Caco-2 (cell line): ENCODE data around the gene SYNPO2. TPM values are rescaled to one million over a fixed set of nuclear protein-coding genes. Genes with fewer than 3 reads are reported as not detected.

Experiments
- BruUV-seq: library from RNA; stranded (reverse); fragments of 400-500 nt; replicated peaks from 2 replicates; lab custom pipeline; 2021; lab: Mats Ljungman, UMichigan
- CTCF ChIA-PET: fragments of 300-600 bp; sonication (Branson Sonifier 250); formaldehyde crosslinking; loops from one replicate; lab custom pipeline; 2022; ENCODE audit warnings: antibody characterized with exemption; lab: Charles Lee
- POLR2A ChIA-PET: fragments of 300-600 bp; sonication (Branson Sonifier 250); formaldehyde crosslinking; loops from one replicate; lab custom pipeline; 2022; ENCODE audit warnings: antibody characterized with exemption; lab: Charles Lee
- DNase-seq, 2 experiments: peaks; one replicate each; pipeline versions ENCODE4 v3.0.0 to v3.0.0-alpha.2; 2020 to 2022
- H3K27me3 ChIP-seq: replicated peaks from 2 replicates; pipeline ENCODE4 v1.6.0; 2011; ENCODE audit warnings: low read length; ENCODE audit not compliant: control insufficient read depth, insufficient read depth
- H3K36me3 ChIP-seq: 2 replicates; pipeline ENCODE4 v1.5.1; 2011; ENCODE audit warnings: low read length; ENCODE audit not compliant: control insufficient read depth, insufficient read depth
- H3K4me1 ChIP-seq: fragments of 250-450 bp; sonication (Bioruptor Pico); 2 replicates; pipeline ENCODE4 v1.5.1; 2020; ENCODE audit warnings: mild to moderate bottlenecking
- H3K4me3 ChIP-seq: 2 replicates; pipeline ENCODE4 v1.5.1; 2011; ENCODE audit warnings: low read depth, mild to moderate bottlenecking, control low read depth, low read length
- H3K9me3 ChIP-seq: fragments of 250-450 bp; sonication (Bioruptor Pico); 2 replicates; pipeline ENCODE4 v1.5.1; 2020; ENCODE audit warnings: mild to moderate bottlenecking, moderate library complexity
- H3K27ac Mint-ChIP-seq: one replicate; pipeline ENCODE4 v1.8.0; 2022; ENCODE audit warnings: mixed read lengths; ENCODE audit not compliant: unreplicated experiment
- H3K27me3 Mint-ChIP-seq: one replicate; pipeline ENCODE4 v1.8.0; 2022; ENCODE audit warnings: mixed read lengths; ENCODE audit not compliant: insufficient read depth, unreplicated experiment
- H3K36me3 Mint-ChIP-seq: one replicate; pipeline ENCODE4 v1.8.0; 2022; ENCODE audit warnings: mild to moderate bottlenecking, mixed read lengths; ENCODE audit not compliant: insufficient read depth, unreplicated experiment
- H3K4me1 Mint-ChIP-seq: one replicate; pipeline ENCODE4 v1.8.0; 2022; ENCODE audit warnings: low read depth, mixed read lengths; ENCODE audit not compliant: unreplicated experiment
- H3K4me3 Mint-ChIP-seq: one replicate; pipeline ENCODE4 v1.8.0; 2022; ENCODE audit warnings: mild to moderate bottlenecking, moderate library complexity, mixed read lengths; ENCODE audit not compliant: unreplicated experiment
- H3K9me3 Mint-ChIP-seq: one replicate; pipeline ENCODE4 v1.8.0; 2022; ENCODE audit warnings: mixed read lengths; ENCODE audit not compliant: unreplicated experiment
- intact Hi-C: fragments of 100-400 bp; cut with micrococcal nuclease; formaldehyde crosslinking; loops from one replicate; pipeline ENCODE4 v1.10.0; 2022; ENCODE audit not compliant: unreplicated experiment
- total RNA-seq: library from RNA; stranded (reverse); gene quantifications from 2 replicates; pipeline ENCODE4 v1.2.3, GENCODE V29; 2022
- TF ChIP-seq, protein P1 (sequence below), 2 experiments: fragments of 200-600 bp in 1 of 2; IDR thresholded peaks; 1 replicate in 1 of 2; 2 replicates in 1 of 2; pipeline versions ENCODE4 v1.5.1 to v1.8.0; 2011 to 2022; ENCODE audit warnings: antibody characterized with exemption in 1 of 2, control low read depth in 1 of 2, inconsistent platforms in 1 of 2, low read depth in 1 of 2, low read length in 1 of 2, mild to moderate bottlenecking in 1 of 2, moderate library complexity in 1 of 2; ENCODE audit not compliant: insufficient read depth in 1 of 2, severe bottlenecking in 1 of 2, unreplicated experiment in 1 of 2

Gene SYNPO2
- total RNA-seq, 1 experiment from 2014 or later, result 0.16 TPM

DNA sequence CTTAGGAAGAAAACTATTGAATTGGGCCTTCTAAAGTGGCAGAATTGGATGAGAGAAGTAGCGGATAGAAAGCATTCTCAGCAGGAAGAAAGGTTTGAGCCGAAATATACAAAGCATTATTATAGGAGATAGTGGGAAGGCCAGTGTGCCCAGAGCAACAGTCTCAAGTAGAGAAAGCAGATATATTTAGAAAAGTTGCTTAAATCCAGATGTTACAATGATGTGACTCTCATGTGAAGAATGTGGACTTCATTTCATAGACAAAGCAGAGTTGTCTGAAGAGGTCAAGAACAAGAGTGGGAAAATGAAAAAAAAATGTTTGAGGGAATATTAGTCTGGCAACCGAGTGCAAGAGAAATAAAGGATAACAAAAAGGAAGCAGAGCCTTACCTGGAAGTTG, 66.9 kb downstream of the SYNPO2 start:
- TF ChIP-seq, protein P1, sequence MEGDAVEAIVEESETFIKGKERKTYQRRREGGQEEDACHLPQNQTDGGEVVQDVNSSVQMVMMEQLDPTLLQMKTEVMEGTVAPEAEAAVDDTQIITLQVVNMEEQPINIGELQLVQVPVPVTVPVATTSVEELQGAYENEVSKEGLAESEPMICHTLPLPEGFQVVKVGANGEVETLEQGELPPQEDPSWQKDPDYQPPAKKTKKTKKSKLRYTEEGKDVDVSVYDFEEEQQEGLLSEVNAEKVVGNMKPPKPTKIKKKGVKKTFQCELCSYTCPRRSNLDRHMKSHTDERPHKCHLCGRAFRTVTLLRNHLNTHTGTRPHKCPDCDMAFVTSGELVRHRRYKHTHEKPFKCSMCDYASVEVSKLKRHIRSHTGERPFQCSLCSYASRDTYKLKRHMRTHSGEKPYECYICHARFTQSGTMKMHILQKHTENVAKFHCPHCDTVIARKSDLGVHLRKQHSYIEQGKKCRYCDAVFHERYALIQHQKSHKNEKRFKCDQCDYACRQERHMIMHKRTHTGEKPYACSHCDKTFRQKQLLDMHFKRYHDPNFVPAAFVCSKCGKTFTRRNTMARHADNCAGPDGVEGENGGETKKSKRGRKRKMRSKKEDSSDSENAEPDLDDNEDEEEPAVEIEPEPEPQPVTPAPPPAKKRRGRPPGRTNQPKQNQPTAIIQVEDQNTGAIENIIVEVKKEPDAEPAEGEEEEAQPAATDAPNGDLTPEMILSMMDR (IDR thresholded peaks at IDR 0.05; ENCODE audit: insufficient read depth in 1 of 2, low read depth in 1 of 2, low read length in 1 of 2, severe bottlenecking in 1 of 2, unreplicated experiment in 1 of 2), result no peak
- no peak overlapping the region for H3K27ac Mint-ChIP-seq
- no peaks in the 10 kb centered on the region for H3K36me3 ChIP-seq
- no peak for DNase-seq
- H3K36me3 Mint-ChIP-seq, result no peaks in the 10 kb centered on the region
- CTCF ChIA-PET, result no interaction called here
- no peaks in the 10 kb centered on the region for H3K9me3 Mint-ChIP-seq
- no peaks in the 10 kb centered on the region for H3K4me1 Mint-ChIP-seq
- intact Hi-C loops, result no loop called here
- H3K4me3 Mint-ChIP-seq, result no peak overlapping the region
- BruUV-seq, result no TSS peak
- peaks cover 17% of the 10 kb centered on the region for H3K27me3 Mint-ChIP-seq
- no peaks in the 10 kb centered on the region for H3K9me3 ChIP-seq
- no peaks in the 10 kb centered on the region for H3K4me1 ChIP-seq
- H3K4me3 ChIP-seq, result no peak overlapping the region
- no peaks in the 10 kb centered on the region for H3K27me3 ChIP-seq
- POLR2A ChIA-PET, result no interaction called here

DNA sequence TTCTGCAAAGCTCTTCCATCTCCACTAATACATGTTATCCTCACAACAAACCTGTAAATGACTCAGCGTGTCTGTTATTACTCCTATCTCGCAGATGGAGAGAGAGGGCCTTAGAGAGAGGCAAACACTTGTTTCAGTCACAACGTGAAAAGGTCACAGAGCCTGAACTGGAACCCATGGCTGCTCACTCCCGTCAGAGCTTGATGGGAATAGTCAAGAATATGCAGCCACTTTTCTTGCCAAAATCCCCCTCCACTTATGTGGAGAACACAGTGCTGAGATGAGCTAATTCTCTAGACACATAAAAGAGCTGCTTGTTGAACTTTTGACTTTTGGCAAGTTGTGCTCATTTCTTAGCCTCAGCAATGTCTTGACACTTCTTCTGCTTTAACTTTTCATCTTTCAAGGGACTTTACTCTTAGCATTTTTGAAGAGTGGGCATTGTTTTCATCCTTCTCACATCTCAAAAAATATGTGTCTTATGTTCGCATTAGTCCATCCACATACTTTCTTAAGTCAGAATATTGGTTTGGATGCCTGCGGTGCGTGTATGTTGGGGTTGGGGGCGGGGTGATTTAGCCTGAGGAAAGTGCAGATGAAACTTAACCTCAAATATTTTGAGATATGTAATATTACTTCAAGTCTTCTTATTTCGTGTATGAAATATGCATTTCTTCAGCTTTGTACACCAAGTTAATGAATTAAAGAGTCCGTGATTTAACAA, 69.2 kb downstream of the SYNPO2 start:
- no peak overlapping the region for H3K4me3 Mint-ChIP-seq
- H3K4me3 ChIP-seq, result no peak overlapping the region
- POLR2A ChIA-PET, result no interaction called here
- DNase-seq, result no peak
- no peaks in the 10 kb centered on the region for H3K27me3 ChIP-seq
- peaks cover 28% of the 10 kb centered on the region for H3K27me3 Mint-ChIP-seq
- intact Hi-C loops, result no loop called here
- no peaks in the 10 kb centered on the region for H3K9me3 ChIP-seq
- H3K4me1 Mint-ChIP-seq, result no peaks in the 10 kb centered on the region
- no peaks in the 10 kb centered on the region for H3K36me3 ChIP-seq
- BruUV-seq, result no TSS peak
- H3K9me3 Mint-ChIP-seq, result no peaks in the 10 kb centered on the region
- no peaks in the 10 kb centered on the region for H3K4me1 ChIP-seq
- CTCF ChIA-PET, result no interaction called here
- H3K36me3 Mint-ChIP-seq, result no peaks in the 10 kb centered on the region
- TF ChIP-seq, protein P1 (IDR thresholded peaks at IDR 0.05; ENCODE audit: insufficient read depth in 1 of 2, low read depth in 1 of 2, low read length in 1 of 2, severe bottlenecking in 1 of 2, unreplicated experiment in 1 of 2), result no peak
- H3K27ac Mint-ChIP-seq, result no peak overlapping the region

DNA sequence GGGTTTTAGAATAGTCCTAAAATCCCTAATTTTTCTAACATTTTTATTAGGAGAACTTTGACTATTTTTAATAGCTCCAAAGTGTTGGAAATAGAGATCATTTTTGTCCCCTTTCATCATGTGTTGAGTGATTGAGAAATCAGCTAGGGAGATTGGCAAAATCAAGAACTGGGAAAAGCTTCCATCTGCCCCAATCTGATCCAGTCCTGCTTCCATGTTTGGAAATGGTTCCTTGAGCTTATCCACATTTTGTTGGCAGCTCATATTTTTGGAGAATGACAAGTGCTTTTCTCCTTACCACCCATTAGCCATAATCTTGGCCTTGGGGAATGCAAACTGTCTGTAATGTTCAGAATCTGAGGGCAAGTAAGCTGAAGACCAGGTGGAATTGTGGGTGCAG, 73.9 kb downstream of the SYNPO2 start:
- Histone ChIP-seq H3K27me3 (no peaks in the 10 kb centered on the region), H3K4me1 (no peaks in the 10 kb centered on the region), H3K9me3 (no peaks in the 10 kb centered on the region), H3K4me3 (no peak overlapping the region), H3K36me3 (no peaks in the 10 kb centered on the region)
- H3K4me3 Mint-ChIP-seq, result no peak overlapping the region
- H3K9me3 Mint-ChIP-seq, result no peaks in the 10 kb centered on the region
- no peaks in the 10 kb centered on the region for H3K4me1 Mint-ChIP-seq
- no peaks in the 10 kb centered on the region for H3K36me3 Mint-ChIP-seq
- peaks cover 23% of the 10 kb centered on the region for H3K27me3 Mint-ChIP-seq
- no TSS peak for BruUV-seq
- intact Hi-C loops, result no loop called here
- ChIA-PET CTCF (interaction anchor here (0.5 to 0.7 kb wide), 2 partner anchors 115 to 221 kb away, joined by 3 read pairs; no protein-coding TSS in a partner anchor), POLR2A (no interaction called here)
- H3K27ac Mint-ChIP-seq, result no peak overlapping the region
- TF ChIP-seq, protein P1 (IDR thresholded peaks at IDR 0.05; ENCODE audit: insufficient read depth in 1 of 2, low read depth in 1 of 2, low read length in 1 of 2, severe bottlenecking in 1 of 2, unreplicated experiment in 1 of 2), result no peak
- no peak for DNase-seq
